HL-60/S4 treated with phorbol 12-myristate 13-acetate at 8.2 ng/mL for 4 days and 3 days (cell line): ENCODE measurements around the gene TREX2.

Experiments
- in situ Hi-C: fragments of 300-500 bp; cut with MboI; formaldehyde crosslinking; loops from 2 replicates; pipeline ENCODE4 v1.15.0; 2022; ENCODE audit warnings: low sequenced_read_pairs

TREX2 gene

DNA sequence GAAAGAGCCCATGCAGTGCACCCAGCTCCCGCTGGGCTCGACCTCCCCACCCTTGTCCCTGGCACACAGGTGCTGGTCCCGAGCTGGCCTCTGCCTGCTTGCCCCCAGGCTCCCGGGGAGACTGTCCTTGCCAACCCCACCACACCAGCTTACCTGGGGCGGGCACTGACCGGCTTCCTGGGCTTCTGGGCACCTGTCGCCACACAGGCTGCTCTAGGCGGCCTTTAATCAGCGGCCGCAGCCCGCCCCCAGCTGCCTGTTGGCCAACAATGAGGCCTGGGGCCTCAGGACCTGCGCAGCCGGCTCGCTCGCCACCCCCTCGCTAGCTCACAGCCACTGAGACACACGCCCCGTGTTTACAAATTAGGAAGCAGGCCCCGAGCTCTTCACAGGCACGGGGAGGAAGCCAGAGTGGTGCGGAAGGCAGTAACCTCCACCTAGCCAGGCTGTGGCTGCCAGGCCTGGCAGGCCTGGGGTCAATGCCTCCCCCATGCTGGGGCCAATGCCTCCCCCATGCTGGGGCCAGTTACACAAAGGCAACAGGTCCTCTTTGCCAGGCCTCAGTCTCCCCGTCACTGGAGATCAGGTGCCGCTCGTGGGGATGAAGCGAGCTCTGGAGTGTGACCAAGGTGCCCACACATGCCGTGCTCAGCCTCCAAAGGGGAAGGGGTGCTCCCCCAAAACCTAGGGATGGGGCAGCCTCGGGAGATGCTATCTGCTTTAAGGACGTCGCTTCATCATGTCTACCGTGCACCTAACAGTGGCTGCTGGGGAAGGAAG lies at the start of gene TREX2:
TSS of gene TREX2 (minus strand) at position 201 of the 780 bp plus-strand sequence. CDS start 626 bp downstream, outside the sequence.
- in situ Hi-C loops = no loop called here

DNA sequence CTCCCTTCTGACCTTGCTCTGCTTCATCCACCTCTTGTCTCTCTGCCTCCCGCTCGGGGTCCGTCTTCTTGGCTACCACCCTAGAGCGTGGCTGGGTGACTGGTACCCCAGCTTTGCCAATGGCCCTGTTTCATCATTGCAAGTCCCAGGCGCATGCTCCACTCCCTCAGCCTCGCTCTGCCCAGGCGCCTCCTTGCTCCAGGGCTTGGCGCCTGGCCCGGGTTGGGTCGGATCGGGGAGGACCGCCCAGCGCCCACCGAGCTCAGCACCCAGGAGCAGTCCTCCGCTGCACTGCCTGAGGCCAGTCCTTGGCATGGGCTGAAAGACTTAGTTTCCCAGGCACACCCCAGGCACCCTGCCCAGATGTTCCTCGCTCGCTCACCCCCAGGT lies 49.5 kb upstream of the TREX2 start:
- in situ Hi-C loops = loop anchor here (25.0 kb wide), 1 partner anchor 558 kb away; no protein-coding TSS in a partner anchor

- in situ Hi-C loops = loop anchor here (25.0 kb wide), 1 partner anchor 557 kb away; no protein-coding TSS in a partner anchor
Observed at GRCh38 chrX:153494541-153495361, 48.9 kb upstream of the TREX2 start, which contains the start of gene BGN. BGN (plus strand) TSS chrX:153494980; CDS start chrX:153504632, 9,652 bp downstream.

- in situ Hi-C loops = loop anchor here (25.0 kb wide), 1 partner anchor 557 kb away; no protein-coding TSS in a partner anchor
Observed at GRCh38 chrX:153494061-153494460, 48.2 kb upstream of the TREX2 start.

DNA sequence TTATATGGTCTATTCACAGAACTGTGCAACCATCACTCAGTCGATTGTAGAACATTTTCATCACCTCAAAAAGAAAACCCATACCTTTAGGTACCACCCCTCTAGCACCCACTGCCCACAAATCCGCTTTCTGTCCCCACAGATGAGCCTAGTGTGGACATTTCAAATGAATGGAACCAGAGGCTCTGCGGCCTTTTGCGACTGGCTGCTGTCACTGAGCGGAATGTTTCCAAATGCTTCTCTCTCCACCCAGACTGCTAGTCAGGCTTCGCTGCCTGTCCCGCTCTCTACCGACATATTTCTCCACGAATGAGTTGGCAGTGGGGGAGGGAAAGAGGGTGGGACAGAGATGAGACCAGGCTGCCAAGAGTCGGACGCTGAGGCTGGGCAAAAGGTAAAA lies 47.2 kb upstream of the TREX2 start:
- in situ Hi-C loops = loop anchor here (25.0 kb wide), 1 partner anchor 556 kb away; no protein-coding TSS in a partner anchor

GRCh38 chrX:153492543-153492942 lies 46.7 kb upstream of the TREX2 start:
- in situ Hi-C loops = loop anchor here (25.0 kb wide), 1 partner anchor 555 kb away; no protein-coding TSS in a partner anchor

- in situ Hi-C loops = loop anchor here (25.0 kb wide), 1 partner anchor 555 kb away; no protein-coding TSS in a partner anchor
Observed at GRCh38 chrX:153491918-153492317, 46.1 kb upstream of the TREX2 start.

GRCh38 chrX:153491351-153491914 lies 45.6 kb upstream of the TREX2 start:
- in situ Hi-C loops = loop anchor here (25.0 kb wide), 1 partner anchor 554 kb away; no protein-coding TSS in a partner anchor

DNA sequence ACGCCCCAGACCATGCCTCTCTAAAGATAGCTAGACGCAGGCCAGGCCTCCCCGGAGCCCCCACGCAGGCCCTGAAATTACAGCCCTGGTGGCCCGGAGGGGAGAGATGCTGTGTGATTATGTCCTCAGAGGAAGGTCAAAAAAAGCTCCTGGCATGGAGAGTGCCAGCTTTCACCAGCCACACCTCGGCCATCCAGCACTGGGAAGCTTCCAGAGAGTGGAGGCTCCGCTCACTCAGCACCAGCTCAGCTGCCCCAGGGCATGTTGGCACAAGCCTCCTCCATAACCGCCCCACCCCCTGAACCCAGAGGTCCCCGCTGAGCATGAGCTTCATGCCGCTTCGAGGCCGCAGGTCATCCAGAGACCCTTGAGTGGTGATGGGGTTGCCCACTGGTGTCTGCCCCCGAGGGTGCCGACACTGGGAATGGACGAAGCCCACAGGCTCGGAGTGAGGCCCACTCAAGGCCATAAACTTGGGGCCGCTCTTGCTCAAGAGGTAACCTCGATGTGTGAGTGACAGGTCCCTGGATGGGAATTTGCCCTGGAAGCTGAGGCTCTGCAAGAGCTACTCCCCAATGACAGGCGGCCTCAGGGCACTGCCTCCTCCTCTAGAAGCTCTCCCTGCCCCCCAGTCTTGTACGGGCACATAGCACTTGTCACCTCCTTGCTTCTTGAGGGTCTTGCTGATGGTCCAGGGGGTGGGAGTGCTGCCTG lies 44.5 kb upstream of the TREX2 start:
- in situ Hi-C loops = loop anchor here (25.0 kb wide), 1 partner anchor 553 kb away; no protein-coding TSS in a partner anchor

- in situ Hi-C loops = loop anchor here (25.0 kb wide), 1 partner anchor 551 kb away; no protein-coding TSS in a partner anchor
Observed at GRCh38 chrX:153488231-153488914, 42.5 kb upstream of the TREX2 start.

GRCh38 chrX:153487590-153488071 lies 41.8 kb upstream of the TREX2 start:
- in situ Hi-C loops = loop anchor here (25.0 kb wide), 1 partner anchor 550 kb away; no protein-coding TSS in a partner anchor

DNA sequence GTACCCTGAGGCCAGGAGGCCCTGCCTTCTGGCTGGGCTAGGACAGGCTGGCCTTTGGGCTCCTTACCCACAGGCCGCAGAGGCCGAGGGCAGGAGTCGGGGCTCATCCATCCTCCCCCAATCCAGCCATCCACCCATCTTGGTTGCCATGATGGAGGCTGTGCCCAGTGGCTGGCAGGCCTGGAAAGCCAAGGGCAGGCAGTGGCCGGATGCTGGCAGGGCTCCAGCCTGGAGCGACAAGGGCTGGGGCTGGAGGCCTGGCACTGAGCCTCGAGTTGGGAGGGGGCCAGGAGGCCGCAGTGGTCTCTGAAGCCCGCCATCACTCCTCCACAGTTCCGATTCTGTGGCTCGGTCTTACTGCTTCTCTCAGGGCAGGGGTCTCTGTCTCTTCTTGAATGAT lies 40.3 kb upstream of the TREX2 start:
- in situ Hi-C loops = loop anchor here (25.0 kb wide), 1 partner anchor 549 kb away; no protein-coding TSS in a partner anchor

GRCh38 chrX:153485396-153486080 lies 39.7 kb upstream of the TREX2 start:
- in situ Hi-C loops = loop anchor here (25.0 kb wide), 1 partner anchor 548 kb away; no protein-coding TSS in a partner anchor

GRCh38 chrX:153482376-153483015 lies 36.6 kb upstream of the TREX2 start:
- in situ Hi-C loops = loop anchor here (25.0 kb wide), 1 partner anchor 545 kb away; no protein-coding TSS in a partner anchor

GRCh38 chrX:153481043-153481442 lies 35.2 kb upstream of the TREX2 start:
- in situ Hi-C loops = loop anchor here (25.0 kb wide), 1 partner anchor 544 kb away; no protein-coding TSS in a partner anchor

DNA sequence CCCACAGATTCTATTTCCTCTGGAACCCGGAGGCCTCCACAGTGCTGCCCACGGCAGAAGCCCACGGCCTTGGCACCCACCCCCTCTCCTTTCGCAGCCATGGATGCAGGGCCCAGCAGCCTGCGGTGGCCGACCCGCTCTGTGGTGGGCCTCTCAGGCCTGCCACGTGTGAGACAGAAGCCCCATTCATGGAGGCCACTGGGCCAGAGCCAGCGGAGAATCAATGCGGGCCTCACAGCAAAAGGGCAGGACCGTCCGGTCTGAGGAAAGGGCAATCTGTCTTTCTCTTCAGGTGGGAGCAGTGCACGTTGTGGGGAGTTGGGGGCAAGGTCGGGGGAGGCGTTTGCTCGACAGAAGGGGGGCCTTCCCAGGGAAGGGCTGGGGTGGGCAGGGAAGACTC lies 32.9 kb upstream of the TREX2 start:
- in situ Hi-C loops = loop anchor here (25.0 kb wide), 1 partner anchor 541 kb away; no protein-coding TSS in a partner anchor

GRCh38 chrX:153477901-153478300 lies 32.0 kb upstream of the TREX2 start:
- in situ Hi-C loops = loop anchor here (25.0 kb wide), 1 partner anchor 541 kb away; no protein-coding TSS in a partner anchor
